Measurements from ENCODE around the gene KRTAP19-8. TPM values are rescaled to one million over a fixed set of nuclear protein-coding genes. Genes with fewer than 3 reads are reported as not detected.

Gene KRTAP19-8
- total RNA-seq, 1 donor from 2014 or later, result not detected

- DNase-seq, result no peak
These were observed 26.9 kb downstream of the KRTAP19-8 start for GRCh38 chr21:31011412-31011811.

- DNase-seq, result no peak
These were observed 29.9 kb downstream of the KRTAP19-8 start for GRCh38 chr21:31008355-31008754.

- DNase-seq, result no peak
These were observed 33.3 kb downstream of the KRTAP19-8 start for GRCh38 chr21:31005019-31005418.

GRCh38 chr21:31003471-31003870, 34.8 kb downstream of the KRTAP19-8 start:
- DNase-seq, result no peak

GRCh38 chr21:30997541-30997940, 40.7 kb downstream of the KRTAP19-8 start:
- no peak for DNase-seq

GRCh38 chr21:30996728-30997127, 41.5 kb downstream of the KRTAP19-8 start:
- no peak for DNase-seq

GRCh38 chr21:30994932-30995331, 43.3 kb downstream of the KRTAP19-8 start:
- no peak for DNase-seq

- no peak for DNase-seq
These were observed 47.6 kb downstream of the KRTAP19-8 start for GRCh38 chr21:30990514-30991262.

- no peak for DNase-seq
These were observed 49.6 kb downstream of the KRTAP19-8 start for GRCh38 chr21:30988706-30989105.

Other genes with a start within 250 kb of the KRTAP19-8 start
- gene KRTAP8-1, start 225.2 kb downstream of the KRTAP19-8 start, total RNA-seq, result not detected
- not detected for gene KRTAP7-1, start 208.7 kb downstream of the KRTAP19-8 start, total RNA-seq
- not detected for gene KRTAP11-1, start 156.9 kb downstream of the KRTAP19-8 start, total RNA-seq